Measurements from ENCODE around the gene PIGO. TPM values are rescaled to one million over a fixed set of nuclear protein-coding genes. Genes with fewer than 3 reads are reported as not detected.

PIGO gene
- total RNA-seq, 2 experiments from 2014 or later: 19.3 to 20.9 TPM

GRCh38 chr9:35069020-35069419, 27.4 kb downstream of the PIGO start:
- Mint-ChIP-seq H3K4me1 (ENCODE audit: low read depth) (peaks cover 58% of the 10 kb centered on the region), H3K36me3 (peaks cover 68% of the 10 kb centered on the region), H3K4me3 (peak overlapping the region; percentile 55), H3K9me3 (no peaks in the 10 kb centered on the region), H3K27me3 (peaks cover 2% of the 10 kb centered on the region), H3K27ac (peak overlapping the region; percentile 51)
- DNase-seq: no peak
- CTCF ChIA-PET: interaction anchor here (1.4 to 2.1 kb wide), 2 partner anchors 18 to 27 kb away, joined by 3 to 5 read pairs; no protein-coding TSS in a partner anchor
- POLR2A ChIA-PET: no interaction called here
- intact Hi-C loops (cut with micrococcal nuclease): no loop called here

DNA sequence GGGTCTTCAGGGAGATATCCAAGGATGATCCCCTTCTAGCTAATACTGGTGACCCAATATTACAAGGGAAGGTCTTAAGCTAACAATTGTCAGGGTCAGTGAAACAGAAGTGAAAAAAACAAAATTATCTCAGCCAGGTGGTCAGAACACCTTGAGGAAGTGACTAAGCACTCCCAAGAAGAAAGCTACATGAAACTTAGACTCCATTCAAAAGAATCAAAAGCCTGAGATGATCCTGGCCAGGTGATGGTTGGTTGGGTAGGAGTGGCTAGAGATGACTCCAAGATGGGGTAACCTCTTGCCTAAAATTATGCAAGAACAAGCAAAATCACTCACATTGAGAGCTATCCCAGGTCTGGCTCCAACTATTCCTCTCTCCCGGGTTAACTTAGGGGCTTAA, 29.3 kb downstream of the PIGO start:
- CTCF ChIA-PET: interaction anchor here (0.5 to 1.6 kb wide), 4 partner anchors 12 to 167 kb away, joined by 4 to 9 read pairs (median 6); partner anchors contain the start of gene FANCG
- POLR2A ChIA-PET: interaction anchor here (1.0 kb wide), 1 partner anchor 28 kb away, joined by 3 read pairs; no protein-coding TSS in a partner anchor
- no peak for DNase-seq
- Mint-ChIP-seq H3K27me3 (no peaks in the 10 kb centered on the region), H3K36me3 (peaks cover 78% of the 10 kb centered on the region), H3K4me3 (no peak overlapping the region), H3K27ac (peak overlapping the region; percentile 46), H3K9me3 (no peaks in the 10 kb centered on the region), H3K4me1 (ENCODE audit: low read depth) (peaks cover 43% of the 10 kb centered on the region)
- intact Hi-C loops (cut with micrococcal nuclease): no loop called here

DNA sequence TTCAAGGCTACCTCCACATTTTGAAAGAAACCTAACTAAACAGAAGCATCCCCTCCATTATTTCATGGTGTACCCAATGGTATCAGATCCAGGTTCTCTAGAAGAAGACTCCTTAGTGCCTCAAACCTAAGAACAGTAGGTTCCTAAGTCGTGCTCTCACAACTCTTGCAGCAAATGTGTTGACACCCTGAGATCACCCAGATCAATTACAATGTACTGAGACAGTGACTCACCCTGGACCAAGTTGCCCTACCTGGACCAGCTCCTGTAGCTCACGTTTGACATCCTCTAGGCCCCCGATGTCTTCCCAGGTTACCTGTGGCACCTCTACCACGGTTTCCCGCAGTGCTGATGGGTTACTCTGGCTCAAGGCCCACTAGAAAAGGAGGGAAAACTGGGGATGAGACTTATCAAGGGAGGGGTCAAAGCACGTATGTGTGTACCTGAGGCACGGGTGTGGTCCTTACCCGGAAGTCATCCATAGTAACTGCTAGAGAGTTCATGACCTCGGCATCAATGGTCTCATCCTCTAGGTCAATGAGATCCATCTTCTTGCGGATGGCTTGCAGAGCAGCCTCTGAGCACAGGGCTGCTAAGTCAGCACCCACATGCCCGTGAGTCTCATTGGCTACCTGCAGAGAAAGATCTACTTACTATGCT, 35.7 kb downstream of the PIGO start:
- Mint-ChIP-seq H3K9me3 (no peaks in the 10 kb centered on the region), H3K27me3 (no peaks in the 10 kb centered on the region), H3K4me3 (no peak overlapping the region), H3K4me1 (ENCODE audit: low read depth) (no peaks in the 10 kb centered on the region), H3K27ac (no peak overlapping the region), H3K36me3 (peaks cover 90% of the 10 kb centered on the region)
- CTCF ChIA-PET: interaction anchor here (1.3 kb wide), 1 partner anchor 9 kb away, joined by 4 read pairs; no protein-coding TSS in a partner anchor
- intact Hi-C loops (cut with micrococcal nuclease): no loop called here
- no peak for DNase-seq
- POLR2A ChIA-PET: interaction anchor here (0.7 kb wide), 1 partner anchor 411 kb away, joined by 4 read pairs; no protein-coding TSS in a partner anchor

DNA sequence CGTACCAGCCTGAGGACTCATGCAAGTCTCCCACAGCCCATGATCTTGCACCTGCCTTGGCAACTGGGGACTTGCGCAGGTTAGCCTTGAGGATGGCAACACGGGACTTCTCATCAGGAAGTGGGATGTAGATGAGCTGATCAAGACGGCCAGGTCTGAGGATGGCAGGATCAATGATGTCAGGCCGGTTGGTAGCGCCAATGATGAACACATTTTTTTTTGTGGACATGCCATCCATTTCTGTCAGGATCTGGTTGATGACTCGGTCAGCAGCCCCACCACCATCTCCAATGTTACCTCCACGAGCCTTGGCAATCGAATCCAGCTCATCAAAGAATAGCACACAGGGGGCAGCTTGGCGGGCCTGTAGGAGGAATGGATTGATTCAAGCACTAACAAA, 37.0 kb downstream of the PIGO start:
- Mint-ChIP-seq H3K4me1 (ENCODE audit: low read depth) (no peaks in the 10 kb centered on the region), H3K4me3 (no peak overlapping the region), H3K27me3 (no peaks in the 10 kb centered on the region), H3K9me3 (no peaks in the 10 kb centered on the region), H3K27ac (no peak overlapping the region), H3K36me3 (peaks cover 89% of the 10 kb centered on the region)
- intact Hi-C loops (cut with micrococcal nuclease): no loop called here
- CTCF ChIA-PET: interaction anchor here (1.3 kb wide), 1 partner anchor 8 kb away, joined by 4 read pairs; no protein-coding TSS in a partner anchor
- DNase-seq: no peak
- POLR2A ChIA-PET: interaction anchor here (1.2 kb wide), 1 partner anchor 12 kb away, joined by 5 read pairs; no protein-coding TSS in a partner anchor

DNA sequence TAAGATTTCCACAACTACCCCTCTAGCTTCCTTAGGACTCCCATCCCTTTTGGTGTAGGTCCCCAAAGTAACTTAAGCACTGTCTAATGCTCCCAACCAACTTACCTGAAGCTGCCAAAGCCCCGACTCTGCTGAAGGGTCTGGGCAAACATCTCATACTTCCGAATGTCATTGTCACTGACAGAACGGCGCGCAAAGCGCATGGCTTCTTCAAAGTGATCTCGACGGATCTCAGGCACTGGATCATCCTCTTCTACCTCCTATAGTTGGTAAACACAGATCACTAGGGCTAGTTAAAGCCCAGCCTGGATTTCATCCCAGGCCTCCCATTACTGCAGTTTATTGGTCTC, 39.1 kb downstream of the PIGO start:
- H3K27ac Mint-ChIP-seq: no peak overlapping the region

GRCh38 chr9:35056571-35057270, 39.7 kb downstream of the PIGO start:
- CTCF ChIA-PET: no interaction called here
- intact Hi-C loops (cut with micrococcal nuclease): no loop called here
- no peaks in the 10 kb centered on the region for H3K9me3 Mint-ChIP-seq
- no peak overlapping the region for H3K4me3 Mint-ChIP-seq
- no peak overlapping the region for H3K27ac Mint-ChIP-seq
- DNase-seq: no peak
- H3K4me1 Mint-ChIP-seq (ENCODE audit: low read depth): no peaks in the 10 kb centered on the region
- H3K36me3 Mint-ChIP-seq: peaks cover 80% of the 10 kb centered on the region
- POLR2A ChIA-PET: interaction anchor here (0.6 to 1.0 kb wide), 2 partner anchors 9 to 16 kb away, joined by 3 read pairs; partner anchors contain the start of gene VCP
- H3K27me3 Mint-ChIP-seq: no peaks in the 10 kb centered on the region

More for the DNA sequence above, 39.1 kb downstream of the PIGO start:
- DNase-seq: no peak
- Mint-ChIP-seq H3K27me3 (no peaks in the 10 kb centered on the region), H3K9me3 (no peaks in the 10 kb centered on the region), H3K36me3 (peaks cover 83% of the 10 kb centered on the region), H3K4me3 (no peak overlapping the region), H3K4me1 (ENCODE audit: low read depth) (no peaks in the 10 kb centered on the region)
- intact Hi-C loops (cut with micrococcal nuclease): no loop called here
- ChIA-PET CTCF (no interaction called here), POLR2A (interaction anchor here (0.6 to 1.0 kb wide), 2 partner anchors 10 to 15 kb away, joined by 3 read pairs; partner anchors contain the start of gene VCP)

DNA sequence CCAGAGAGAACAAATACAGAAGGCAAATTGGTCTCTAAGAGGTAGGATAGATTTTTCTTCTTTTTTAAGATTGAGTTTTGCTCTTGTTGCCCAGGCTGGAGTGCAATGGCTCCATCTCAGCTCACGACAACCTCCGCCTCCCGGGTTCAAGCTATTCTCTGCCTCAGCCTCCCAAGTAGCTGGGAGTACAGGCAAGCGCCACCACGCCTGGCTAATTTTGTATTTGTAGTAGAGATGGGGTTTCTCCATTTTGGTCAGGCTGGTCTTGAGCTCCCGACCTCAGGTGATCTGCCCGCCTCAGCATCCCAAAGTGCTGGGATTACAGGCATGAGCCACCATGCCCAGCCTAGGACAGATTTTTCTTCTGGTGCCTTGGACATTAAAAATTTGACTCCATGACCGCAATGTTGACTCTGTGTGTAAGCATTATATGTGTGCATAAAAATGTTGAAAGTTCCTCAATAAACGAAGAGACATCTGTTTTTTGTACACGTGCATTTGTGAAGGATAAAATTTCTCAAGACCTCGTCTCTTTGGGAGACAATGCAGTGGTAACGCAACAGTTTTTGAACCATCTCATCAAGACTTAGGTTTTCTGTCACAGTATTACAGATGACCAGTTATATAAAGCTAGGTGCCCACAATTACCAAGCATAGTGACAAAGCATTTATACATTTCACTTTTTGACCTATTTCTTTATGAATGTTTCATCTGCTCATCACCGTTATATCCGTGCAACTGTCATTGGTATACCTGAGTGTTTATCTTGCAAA, 41.3 kb downstream of the PIGO start:
- H3K27ac Mint-ChIP-seq: no peak overlapping the region
- intact Hi-C loops (cut with micrococcal nuclease): no loop called here
- no peak for DNase-seq
- H3K9me3 Mint-ChIP-seq: no peaks in the 10 kb centered on the region
- POLR2A ChIA-PET: no interaction called here
- no peaks in the 10 kb centered on the region for H3K27me3 Mint-ChIP-seq
- CTCF ChIA-PET: no interaction called here
- H3K4me3 Mint-ChIP-seq: no peak overlapping the region
- H3K4me1 Mint-ChIP-seq (ENCODE audit: low read depth): no peaks in the 10 kb centered on the region
- peaks cover 70% of the 10 kb centered on the region for H3K36me3 Mint-ChIP-seq

GRCh38 chr9:35054185-35054835, 42.1 kb downstream of the PIGO start:
- peaks cover 62% of the 10 kb centered on the region for H3K36me3 Mint-ChIP-seq
- POLR2A ChIA-PET: no interaction called here
- no peak overlapping the region for H3K4me3 Mint-ChIP-seq
- H3K27ac Mint-ChIP-seq: no peak overlapping the region
- no peak for DNase-seq
- CTCF ChIA-PET: no interaction called here
- intact Hi-C loops (cut with micrococcal nuclease): no loop called here
- H3K9me3 Mint-ChIP-seq: no peaks in the 10 kb centered on the region
- H3K27me3 Mint-ChIP-seq: no peaks in the 10 kb centered on the region
- H3K4me1 Mint-ChIP-seq (ENCODE audit: low read depth): no peaks in the 10 kb centered on the region

GRCh38 chr9:35051069-35051967, 45.1 kb downstream of the PIGO start:
- peaks cover 41% of the 10 kb centered on the region for H3K36me3 Mint-ChIP-seq
- CTCF ChIA-PET: interaction anchor here (0.6 to 4.0 kb wide), 33 partner anchors 8 to 445 kb away, joined by 3 to 71 read pairs (median 6); partner anchors contain the start of genes FANCG, PIGO, STOML2 and VCP
- H3K9me3 Mint-ChIP-seq: no peaks in the 10 kb centered on the region
- no peaks in the 10 kb centered on the region for H3K4me1 Mint-ChIP-seq (ENCODE audit: low read depth)
- POLR2A ChIA-PET: interaction anchor here (0.7 to 1.8 kb wide), 6 partner anchors 15 to 152 kb away, joined by 3 to 9 read pairs (median 4); partner anchors contain the start of genes PIGO, STOML2 and VCP
- intact Hi-C loops (cut with micrococcal nuclease): loop anchor here (1.0 kb wide), 1 partner anchor 152 kb away; no protein-coding TSS in a partner anchor
- DNase-seq: peak; percentile 63
- no peak overlapping the region for H3K27ac Mint-ChIP-seq
- no peak overlapping the region for H3K4me3 Mint-ChIP-seq
- no peaks in the 10 kb centered on the region for H3K27me3 Mint-ChIP-seq

GRCh38 chr9:35048511-35048910, 47.9 kb downstream of the PIGO start:
- Mint-ChIP-seq H3K27me3 (no peaks in the 10 kb centered on the region), H3K4me3 (no peak overlapping the region), H3K4me1 (ENCODE audit: low read depth) (no peaks in the 10 kb centered on the region), H3K27ac (no peak overlapping the region), H3K9me3 (no peaks in the 10 kb centered on the region), H3K36me3 (peaks cover 26% of the 10 kb centered on the region)
- intact Hi-C loops (cut with micrococcal nuclease): no loop called here
- ChIA-PET CTCF (no interaction called here), POLR2A (no interaction called here)
- DNase-seq: no peak

DNA sequence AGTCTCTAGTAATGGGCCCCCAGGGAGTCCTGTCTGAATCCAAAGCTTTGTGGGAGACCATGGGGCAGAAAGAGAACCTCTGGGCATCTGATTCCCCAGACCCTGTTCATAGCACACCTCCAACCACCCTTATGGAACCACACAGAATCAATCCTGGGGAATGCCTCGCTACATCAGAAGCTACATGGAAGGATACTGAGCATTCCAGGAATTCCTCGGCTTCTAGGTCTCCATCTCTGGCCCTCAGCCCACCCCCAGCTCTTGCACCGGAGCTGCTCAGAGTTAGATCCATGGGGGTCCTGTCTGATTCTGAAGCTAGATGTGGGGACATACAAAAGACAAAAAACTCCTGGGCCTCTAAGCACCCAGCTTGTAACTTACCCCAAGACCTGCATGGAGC, 52.3 kb downstream of the PIGO start:
- H3K4me1 Mint-ChIP-seq (ENCODE audit: low read depth): no peaks in the 10 kb centered on the region
- CTCF ChIA-PET: interaction anchor here (1.5 to 2.4 kb wide), 2 partner anchors 8 to 144 kb away, joined by 6 to 8 read pairs; no protein-coding TSS in a partner anchor
- intact Hi-C loops (cut with micrococcal nuclease): no loop called here
- H3K27me3 Mint-ChIP-seq: no peaks in the 10 kb centered on the region
- no peak overlapping the region for H3K27ac Mint-ChIP-seq
- POLR2A ChIA-PET: interaction anchor here (1.9 kb wide), 2 partner anchors 16 to 42 kb away, joined by 4 to 5 read pairs; no protein-coding TSS in a partner anchor
- H3K4me3 Mint-ChIP-seq: no peak overlapping the region
- H3K36me3 Mint-ChIP-seq: peaks cover 14% of the 10 kb centered on the region
- DNase-seq: no peak
- no peaks in the 10 kb centered on the region for H3K9me3 Mint-ChIP-seq

Data from activated CD4-positive, alpha-beta memory T cell treated with anti-CD3 and anti-CD28 coated beads for 36 hours (primary cell).